Calu3 (cell line): ENCODE results near the gene PTTG1. TPM values are rescaled to one million over a fixed set of nuclear protein-coding genes. Genes with fewer than 3 reads are reported as not detected.

Experiments used
- Bru-seq: library from RNA; stranded (reverse); fragments of 400-500 nt; gene quantifications from one replicate; lab custom pipeline; 2021; lab: Mats Ljungman, UMichigan
- BruChase-seq, 2 experiments: library from RNA; stranded (reverse); fragments of 400-500 nt; gene quantifications; one replicate each; lab custom pipeline; 2021; lab: Mats Ljungman, UMichigan
- BruUV-seq: library from RNA; stranded (reverse); fragments of 400-500 nt; replicated peaks from 2 replicates; lab custom pipeline; 2021; lab: Mats Ljungman, UMichigan
- CTCF ChIA-PET: fragments of 300-600 bp; sonication (Branson Sonifier 250); formaldehyde crosslinking; loops from one replicate; lab custom pipeline; 2022; ENCODE audit warnings: antibody characterized with exemption; lab: Charles Lee
- DNase-seq: peaks from one replicate; pipeline ENCODE4 v3.0.0; 2022
- H3K27ac Mint-ChIP-seq: one replicate; pipeline ENCODE4 v1.8.0; 2022; ENCODE audit warnings: mixed read lengths; ENCODE audit not compliant: unreplicated experiment
- H3K27me3 Mint-ChIP-seq: one replicate; pipeline ENCODE4 v1.8.0; 2022; ENCODE audit warnings: mixed read lengths; ENCODE audit not compliant: unreplicated experiment
- H3K36me3 Mint-ChIP-seq: one replicate; pipeline ENCODE4 v1.8.0; 2022; ENCODE audit warnings: mild to moderate bottlenecking, moderate library complexity, mixed read lengths; ENCODE audit not compliant: insufficient read depth, unreplicated experiment
- H3K4me1 Mint-ChIP-seq: one replicate; pipeline ENCODE4 v1.8.0; 2022; ENCODE audit warnings: mild to moderate bottlenecking, low read depth, mixed read lengths; ENCODE audit not compliant: unreplicated experiment
- H3K4me3 Mint-ChIP-seq: one replicate; pipeline ENCODE4 v1.8.0; 2022; ENCODE audit warnings: mild to moderate bottlenecking, low read depth, moderate library complexity, mixed read lengths; ENCODE audit not compliant: unreplicated experiment
- H3K9me3 Mint-ChIP-seq: one replicate; pipeline ENCODE4 v1.8.0; 2022; ENCODE audit warnings: low read depth, mixed read lengths; ENCODE audit not compliant: unreplicated experiment
- CTCF ChIP-seq: fragments of 200-600 bp; IDR thresholded peaks from one replicate; pipeline ENCODE4 v1.8.0; 2022; ENCODE audit warnings: antibody characterized with exemption; ENCODE audit not compliant: unreplicated experiment
- intact Hi-C: fragments of 100-400 bp; cut with micrococcal nuclease; formaldehyde crosslinking; loops from one replicate; pipeline ENCODE4 v1.10.0; 2022; ENCODE audit not compliant: unreplicated experiment
- long read RNA-seq: library from polyadenylated mRNA; stranded (forward); transcript quantifications from one replicate; pipeline ENCODE4 v2.0.0, GENCODE V29; 2022
- total RNA-seq: library from RNA; stranded (reverse); gene quantifications from 2 replicates; pipeline ENCODE4 v1.2.3, GENCODE V29; 2022

Gene PTTG1
- total RNA-seq, result 144 and 184 TPM in 2 replicates
- Bru-seq, nascent RNA, result percentile 84 among the genes with signal in this experiment
- percentile 93 among the genes with signal in this experiment for BruChase-seq, experiment 1, labeled RNA remaining after a 6-hour chase
- BruChase-seq, experiment 2, labeled RNA remaining after a 2-hour chase, result percentile 86 among the genes with signal in this experiment
- long read RNA-seq, transcript PTTG1-202 (5 exons, 1,070 nt), result minor isoform, 104 of 381 reads
- long read RNA-seq, transcript PTTG1-201 (6 exons, 753 nt), result major isoform, 260 of 381 reads
- long read RNA-seq, partial matches to known transcripts, result 2 of 381 reads
- long read RNA-seq, other reads (novel, unspliced or antisense), result 12 of 381 reads

GRCh38 chr5:160421625-160422258, at the start of gene PTTG1:
Gene PTTG1, plus strand, starts transcription at chr5:160421855. Its CDS starts 458 bp downstream, at chr5:160422313.
- Mint-ChIP-seq H3K4me1 (peaks cover 74% of the 10 kb centered on the region), H3K4me3 (peak within 1 kb of the TSS; percentile 98), H3K36me3 (peaks cover 56% of the 10 kb centered on the region), H3K9me3 (no peaks in the 10 kb centered on the region), H3K27ac (peak within 1 kb of the TSS; percentile 90), H3K27me3 (no peaks in the 10 kb centered on the region)
- intact Hi-C loops, result loop anchor here (5.0 kb wide), 1 partner anchor 46 kb away; no protein-coding TSS in a partner anchor
- no peak for TF ChIP-seq CTCF
- no TSS peak for BruUV-seq
- peak; percentile 98 for DNase-seq
- CTCF ChIA-PET, result interaction anchor here (0.6 to 1.9 kb wide), 7 partner anchors 9 to 54 kb away, joined by 3 to 9 read pairs (median 3); no protein-coding TSS in a partner anchor

DNA sequence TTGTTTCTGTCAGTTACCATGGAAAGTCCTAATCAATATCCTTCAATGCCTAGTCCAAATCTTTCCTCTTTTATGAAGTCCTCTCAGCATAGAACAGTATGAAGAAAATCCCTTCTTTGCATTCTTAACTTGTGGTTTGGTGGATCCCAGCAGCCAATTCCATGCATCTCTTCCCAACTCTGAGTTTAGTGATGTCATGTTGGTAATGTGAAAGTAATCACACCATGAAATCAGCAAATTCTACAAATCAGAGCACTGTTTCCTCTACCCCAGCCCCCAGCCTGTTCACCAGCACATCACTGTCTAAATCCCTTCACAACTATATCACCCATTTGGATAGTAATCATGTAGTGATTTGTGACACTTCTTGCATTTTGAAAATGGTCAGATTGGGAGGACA, 46.5 kb upstream of the PTTG1 start:
- Mint-ChIP-seq H3K4me3 (no peak overlapping the region), H3K36me3 (peaks cover 4% of the 10 kb centered on the region), H3K27ac (no peak overlapping the region), H3K4me1 (no peaks in the 10 kb centered on the region), H3K27me3 (peaks cover 87% of the 10 kb centered on the region), H3K9me3 (no peaks in the 10 kb centered on the region)
- no TSS peak for BruUV-seq
- CTCF ChIA-PET, result no interaction called here
- TF ChIP-seq CTCF, result no peak
- DNase-seq, result no peak
- intact Hi-C loops, result no loop called here

GRCh38 chr5:160375701-160376100, 46.0 kb upstream of the PTTG1 start:
- Mint-ChIP-seq H3K4me1 (no peaks in the 10 kb centered on the region), H3K4me3 (no peak overlapping the region), H3K36me3 (no peaks in the 10 kb centered on the region), H3K27ac (no peak overlapping the region), H3K9me3 (no peaks in the 10 kb centered on the region), H3K27me3 (peaks cover 87% of the 10 kb centered on the region)
- DNase-seq, result no peak
- CTCF ChIA-PET, result interaction anchor here (0.5 kb wide), 1 partner anchor 171 kb away, joined by 3 read pairs; no protein-coding TSS in a partner anchor
- no peak for TF ChIP-seq CTCF
- intact Hi-C loops, result no loop called here
- no TSS peak for BruUV-seq

DNA sequence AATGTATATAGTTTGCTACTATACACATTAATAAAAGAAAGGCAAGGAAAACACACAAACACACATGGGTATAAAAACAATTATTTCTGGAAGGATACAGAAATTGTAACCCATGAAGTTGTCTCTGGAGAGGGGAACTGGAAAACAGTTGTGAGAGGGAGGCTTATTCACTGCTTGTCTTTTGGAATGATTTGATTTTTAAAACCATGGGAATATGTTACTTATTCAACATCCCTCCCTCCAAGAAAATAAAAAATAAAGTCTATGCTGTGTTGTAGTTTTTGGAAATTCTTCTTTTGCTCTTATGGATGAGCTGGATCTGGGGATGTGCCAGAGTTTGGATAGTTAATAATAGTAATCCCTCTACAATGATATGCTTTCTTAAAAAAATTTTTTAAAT, 45.2 kb upstream of the PTTG1 start:
- no peak overlapping the region for H3K27ac Mint-ChIP-seq
- H3K9me3 Mint-ChIP-seq, result no peaks in the 10 kb centered on the region
- CTCF ChIA-PET, result interaction anchor here (1.1 kb wide), 1 partner anchor 15 kb away, joined by 4 read pairs; no protein-coding TSS in a partner anchor
- no peaks in the 10 kb centered on the region for H3K36me3 Mint-ChIP-seq
- no peak for TF ChIP-seq CTCF
- peaks cover 87% of the 10 kb centered on the region for H3K27me3 Mint-ChIP-seq
- intact Hi-C loops, result no loop called here
- no peaks in the 10 kb centered on the region for H3K4me1 Mint-ChIP-seq
- BruUV-seq, result no TSS peak
- DNase-seq, result no peak
- no peak overlapping the region for H3K4me3 Mint-ChIP-seq
